Ishikawa (cell line): ENCODE results near the gene ACO2.

Source experiments
- CEBPB ChIP-seq: IDR thresholded peaks from 2 replicates; pipeline ENCODE4 v1.6.1; 2012
- EGR1 ChIP-seq: IDR thresholded peaks from 2 replicates; pipeline ENCODE4 v1.6.1; 2012
- EP300 ChIP-seq: IDR thresholded peaks from 2 replicates; pipeline ENCODE4 v1.6.1; 2012; ENCODE audit warnings: borderline replicate concordance
- FOXM1 ChIP-seq: IDR thresholded peaks from 2 replicates; pipeline ENCODE4 v1.6.1; 2012; ENCODE audit warnings: low read depth, borderline replicate concordance
- NFIC ChIP-seq: IDR thresholded peaks from 2 replicates; pipeline ENCODE4 v1.6.1; 2012
- RAD21 ChIP-seq: IDR thresholded peaks from 2 replicates; pipeline ENCODE4 v1.6.1; 2012; ENCODE audit warnings: low read depth
- TAF1 ChIP-seq: IDR thresholded peaks from 2 replicates; pipeline ENCODE4 v1.6.1; 2012; ENCODE audit warnings: low read depth, mild to moderate bottlenecking
- TCF12 ChIP-seq: IDR thresholded peaks from 2 replicates; pipeline ENCODE4 v1.6.1; 2012; ENCODE audit warnings: low read depth
- TEAD4 ChIP-seq: IDR thresholded peaks from 2 replicates; pipeline ENCODE4 v1.6.1; 2012
- YY1 ChIP-seq: IDR thresholded peaks from 2 replicates; pipeline ENCODE4 v1.6.1; 2012; ENCODE audit warnings: low read depth
- TF ChIP-seq, protein P1 (sequence below): IDR thresholded peaks from 2 replicates; pipeline ENCODE4 v1.6.1; 2012; ENCODE audit warnings: low read depth, mild to moderate bottlenecking
- TF ChIP-seq, protein P2 (sequence below): IDR thresholded peaks from 2 replicates; pipeline ENCODE4 v1.6.1; 2012
- TF ChIP-seq, protein P3 (sequence below): IDR thresholded peaks from 2 replicates; pipeline ENCODE4 v1.6.1; 2012

DNA sequence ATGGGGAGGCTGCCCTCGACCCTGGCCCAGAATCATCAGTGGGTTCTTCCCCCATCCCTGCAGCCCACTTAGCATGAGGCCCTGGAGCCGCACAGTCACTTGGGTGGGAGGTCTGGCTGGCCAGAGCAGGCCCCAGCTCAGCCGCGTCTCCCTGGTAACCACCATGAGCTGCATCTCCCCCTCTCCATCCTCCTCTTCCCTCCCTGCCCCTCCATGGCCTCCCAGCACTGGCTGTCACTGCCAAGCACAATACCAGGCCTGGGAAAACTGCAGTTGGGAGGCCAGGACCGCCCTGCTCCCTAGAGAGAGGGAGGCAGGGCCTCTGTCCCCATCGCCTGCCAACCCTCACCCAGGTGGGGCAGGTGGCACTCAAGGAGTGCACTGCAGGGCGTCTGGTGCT is 99.9 kb downstream of the ACO2 start:
- no peak for TF ChIP-seq TAF1
- TF ChIP-seq YY1: no peak
- TF ChIP-seq, protein P1, sequence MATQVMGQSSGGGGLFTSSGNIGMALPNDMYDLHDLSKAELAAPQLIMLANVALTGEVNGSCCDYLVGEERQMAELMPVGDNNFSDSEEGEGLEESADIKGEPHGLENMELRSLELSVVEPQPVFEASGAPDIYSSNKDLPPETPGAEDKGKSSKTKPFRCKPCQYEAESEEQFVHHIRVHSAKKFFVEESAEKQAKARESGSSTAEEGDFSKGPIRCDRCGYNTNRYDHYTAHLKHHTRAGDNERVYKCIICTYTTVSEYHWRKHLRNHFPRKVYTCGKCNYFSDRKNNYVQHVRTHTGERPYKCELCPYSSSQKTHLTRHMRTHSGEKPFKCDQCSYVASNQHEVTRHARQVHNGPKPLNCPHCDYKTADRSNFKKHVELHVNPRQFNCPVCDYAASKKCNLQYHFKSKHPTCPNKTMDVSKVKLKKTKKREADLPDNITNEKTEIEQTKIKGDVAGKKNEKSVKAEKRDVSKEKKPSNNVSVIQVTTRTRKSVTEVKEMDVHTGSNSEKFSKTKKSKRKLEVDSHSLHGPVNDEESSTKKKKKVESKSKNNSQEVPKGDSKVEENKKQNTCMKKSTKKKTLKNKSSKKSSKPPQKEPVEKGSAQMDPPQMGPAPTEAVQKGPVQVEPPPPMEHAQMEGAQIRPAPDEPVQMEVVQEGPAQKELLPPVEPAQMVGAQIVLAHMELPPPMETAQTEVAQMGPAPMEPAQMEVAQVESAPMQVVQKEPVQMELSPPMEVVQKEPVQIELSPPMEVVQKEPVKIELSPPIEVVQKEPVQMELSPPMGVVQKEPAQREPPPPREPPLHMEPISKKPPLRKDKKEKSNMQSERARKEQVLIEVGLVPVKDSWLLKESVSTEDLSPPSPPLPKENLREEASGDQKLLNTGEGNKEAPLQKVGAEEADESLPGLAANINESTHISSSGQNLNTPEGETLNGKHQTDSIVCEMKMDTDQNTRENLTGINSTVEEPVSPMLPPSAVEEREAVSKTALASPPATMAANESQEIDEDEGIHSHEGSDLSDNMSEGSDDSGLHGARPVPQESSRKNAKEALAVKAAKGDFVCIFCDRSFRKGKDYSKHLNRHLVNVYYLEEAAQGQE: no peak
- TF ChIP-seq TEAD4: no peak
- no peak for TF ChIP-seq CEBPB
- no peak for TF ChIP-seq NFIC
- TF ChIP-seq RAD21: no peak
- TF ChIP-seq, protein P2, sequence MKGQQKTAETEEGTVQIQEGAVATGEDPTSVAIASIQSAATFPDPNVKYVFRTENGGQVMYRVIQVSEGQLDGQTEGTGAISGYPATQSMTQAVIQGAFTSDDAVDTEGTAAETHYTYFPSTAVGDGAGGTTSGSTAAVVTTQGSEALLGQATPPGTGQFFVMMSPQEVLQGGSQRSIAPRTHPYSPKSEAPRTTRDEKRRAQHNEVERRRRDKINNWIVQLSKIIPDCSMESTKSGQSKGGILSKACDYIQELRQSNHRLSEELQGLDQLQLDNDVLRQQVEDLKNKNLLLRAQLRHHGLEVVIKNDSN: no peak
- TF ChIP-seq, protein P3, sequence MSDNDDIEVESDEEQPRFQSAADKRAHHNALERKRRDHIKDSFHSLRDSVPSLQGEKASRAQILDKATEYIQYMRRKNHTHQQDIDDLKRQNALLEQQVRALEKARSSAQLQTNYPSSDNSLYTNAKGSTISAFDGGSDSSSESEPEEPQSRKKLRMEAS: no peak
- no peak for TF ChIP-seq EGR1
- TF ChIP-seq EP300: no peak
- no peak for TF ChIP-seq TCF12
- TF ChIP-seq FOXM1: no peak
